SK-N-SH treated with all-trans-retinoic acid at 6 μM for 48 hours (cell line): ENCODE data around the gene RCBTB1.
"Not testable (repeated sequence)": the region's sequence is repeated elsewhere in the genome, so short reads cannot be mapped to it uniquely, and the experiment has no call there.

Experiments used
- ATAC-seq: fragments of 200-7000 bp; cut with Tn5 transposase; 3 replicates; pipeline ENCODE4 v1.9.1; 2020; ENCODE audit warnings: mild to moderate bottlenecking, moderate library complexity
- ARNTL ChIP-seq: fragments of 450-650 bp; formaldehyde crosslinking; IDR thresholded peaks from 2 replicates; pipeline ENCODE4 v1.5.0; 2020; ENCODE audit warnings: low read depth, mild to moderate bottlenecking, moderate library complexity, borderline replicate concordance
- CSDC2 ChIP-seq: fragments of 250-450 bp; sonication (Bioruptor Pico); IDR thresholded peaks from 2 replicates; pipeline ENCODE4 v1.5.0; 2020; ENCODE audit warnings: mild to moderate bottlenecking, moderate library complexity
- CSRNP3 ChIP-seq: fragments of 250-450 bp; sonication (Bioruptor Pico); IDR thresholded peaks from 2 replicates; pipeline ENCODE4 v1.5.1; 2021; ENCODE audit warnings: mild to moderate bottlenecking, moderate library complexity
- ESRRG ChIP-seq: fragments of 250-450 bp; sonication (Bioruptor Pico); IDR thresholded peaks from 2 replicates; pipeline ENCODE4 v1.6.1; 2021; ENCODE audit warnings: mild to moderate bottlenecking
- GLIS3 ChIP-seq: fragments of 250-450 bp; sonication (Bioruptor Pico); IDR thresholded peaks from 2 replicates; pipeline ENCODE4 v1.5.0; 2020; ENCODE audit warnings: mild to moderate bottlenecking, moderate library complexity
- OSR1 ChIP-seq: fragments of 250-450 bp; sonication (Bioruptor Pico); IDR thresholded peaks from 2 replicates; pipeline ENCODE4 v1.8.0; 2022; ENCODE audit warnings: moderate library complexity, mild to moderate bottlenecking, inconsistent platforms
- POU6F1 ChIP-seq: fragments of 250-450 bp; sonication (Bioruptor Pico); IDR thresholded peaks from 2 replicates; pipeline ENCODE4 v1.8.0; 2021; ENCODE audit warnings: low read depth, mild to moderate bottlenecking, moderate library complexity, borderline replicate concordance
- PPARA ChIP-seq: fragments of 250-450 bp; sonication (Bioruptor Pico); IDR thresholded peaks from 2 replicates; pipeline ENCODE4 v1.5.0; 2020; ENCODE audit warnings: mild to moderate bottlenecking, borderline replicate concordance
- RARB ChIP-seq: fragments of 250-450 bp; sonication (Bioruptor Pico); IDR thresholded peaks from 2 replicates; pipeline ENCODE4 v1.8.0; 2021; ENCODE audit warnings: mild to moderate bottlenecking, moderate library complexity
- SNAI2 ChIP-seq: fragments of 250-450 bp; sonication (Bioruptor Pico); IDR thresholded peaks from 2 replicates; pipeline ENCODE4 v1.5.0; 2020; ENCODE audit warnings: mild to moderate bottlenecking, moderate library complexity
- TCF4 ChIP-seq: fragments of 250-450 bp; sonication (Bioruptor Pico); IDR thresholded peaks from 2 replicates; pipeline ENCODE4 v1.8.0; 2021; ENCODE audit warnings: mild to moderate bottlenecking, moderate library complexity, borderline replicate concordance
- TOX ChIP-seq: fragments of 250-450 bp; sonication (Bioruptor Pico); IDR thresholded peaks from 2 replicates; pipeline ENCODE4 v1.8.0; 2021; ENCODE audit warnings: mild to moderate bottlenecking, moderate library complexity, borderline replicate concordance
- ZC3H10 ChIP-seq: fragments of 250-450 bp; sonication (Bioruptor Pico); IDR thresholded peaks from 2 replicates; pipeline ENCODE4 v1.5.1; 2021; ENCODE audit warnings: mild to moderate bottlenecking, moderate library complexity
- ZFP3 ChIP-seq: fragments of 250-450 bp; sonication (Bioruptor Pico); IDR thresholded peaks from 2 replicates; pipeline ENCODE4 v1.5.0; 2020; ENCODE audit warnings: mild to moderate bottlenecking, moderate library complexity
- ZFP30 ChIP-seq: fragments of 450-650 bp; formaldehyde crosslinking; IDR thresholded peaks from 2 replicates; pipeline ENCODE4 v1.5.0; 2022; ENCODE audit warnings: mild to moderate bottlenecking, moderate library complexity
- ZNF565 ChIP-seq: fragments of 450-650 bp; formaldehyde crosslinking; conservative IDR thresholded peaks from 2 replicates; pipeline ENCODE4 v1.5.0; 2020; ENCODE audit warnings: low read depth, mild to moderate bottlenecking, moderate library complexity
- ZNF70 ChIP-seq: fragments of 450-650 bp; formaldehyde crosslinking; IDR thresholded peaks from 2 replicates; pipeline ENCODE4 v1.5.0; 2020; ENCODE audit warnings: mild to moderate bottlenecking, moderate library complexity
- ZNF8 ChIP-seq: fragments of 450-650 bp; formaldehyde crosslinking; IDR thresholded peaks from 2 replicates; pipeline ENCODE4 v1.5.0; 2020; ENCODE audit warnings: mild to moderate bottlenecking, moderate library complexity
- TF ChIP-seq, protein P1 (sequence below): fragments of 250-450 bp; sonication (Bioruptor Pico); IDR thresholded peaks from 2 replicates; pipeline ENCODE4 v1.8.0; 2020; ENCODE audit warnings: mild to moderate bottlenecking, moderate library complexity, borderline replicate concordance
- TF ChIP-seq, protein P2 (sequence below): fragments of 250-450 bp; sonication (Bioruptor Pico); IDR thresholded peaks from 2 replicates; pipeline ENCODE4 v1.5.1; 2020; ENCODE audit warnings: low read depth, mild to moderate bottlenecking, moderate library complexity

RCBTB1 gene

GRCh38 chr13:49616676-49617065 lies 31.3 kb upstream of the RCBTB1 start (continued):
- TF ChIP-seq, protein P1, sequence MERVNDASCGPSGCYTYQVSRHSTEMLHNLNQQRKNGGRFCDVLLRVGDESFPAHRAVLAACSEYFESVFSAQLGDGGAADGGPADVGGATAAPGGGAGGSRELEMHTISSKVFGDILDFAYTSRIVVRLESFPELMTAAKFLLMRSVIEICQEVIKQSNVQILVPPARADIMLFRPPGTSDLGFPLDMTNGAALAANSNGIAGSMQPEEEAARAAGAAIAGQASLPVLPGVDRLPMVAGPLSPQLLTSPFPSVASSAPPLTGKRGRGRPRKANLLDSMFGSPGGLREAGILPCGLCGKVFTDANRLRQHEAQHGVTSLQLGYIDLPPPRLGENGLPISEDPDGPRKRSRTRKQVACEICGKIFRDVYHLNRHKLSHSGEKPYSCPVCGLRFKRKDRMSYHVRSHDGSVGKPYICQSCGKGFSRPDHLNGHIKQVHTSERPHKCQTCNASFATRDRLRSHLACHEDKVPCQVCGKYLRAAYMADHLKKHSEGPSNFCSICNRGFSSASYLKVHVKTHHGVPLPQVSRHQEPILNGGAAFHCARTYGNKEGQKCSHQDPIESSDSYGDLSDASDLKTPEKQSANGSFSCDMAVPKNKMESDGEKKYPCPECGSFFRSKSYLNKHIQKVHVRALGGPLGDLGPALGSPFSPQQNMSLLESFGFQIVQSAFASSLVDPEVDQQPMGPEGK (CRISPR knock-in tag): no peak
- TF ChIP-seq ESRRG (CRISPR knock-in tag): no peak

DNA sequence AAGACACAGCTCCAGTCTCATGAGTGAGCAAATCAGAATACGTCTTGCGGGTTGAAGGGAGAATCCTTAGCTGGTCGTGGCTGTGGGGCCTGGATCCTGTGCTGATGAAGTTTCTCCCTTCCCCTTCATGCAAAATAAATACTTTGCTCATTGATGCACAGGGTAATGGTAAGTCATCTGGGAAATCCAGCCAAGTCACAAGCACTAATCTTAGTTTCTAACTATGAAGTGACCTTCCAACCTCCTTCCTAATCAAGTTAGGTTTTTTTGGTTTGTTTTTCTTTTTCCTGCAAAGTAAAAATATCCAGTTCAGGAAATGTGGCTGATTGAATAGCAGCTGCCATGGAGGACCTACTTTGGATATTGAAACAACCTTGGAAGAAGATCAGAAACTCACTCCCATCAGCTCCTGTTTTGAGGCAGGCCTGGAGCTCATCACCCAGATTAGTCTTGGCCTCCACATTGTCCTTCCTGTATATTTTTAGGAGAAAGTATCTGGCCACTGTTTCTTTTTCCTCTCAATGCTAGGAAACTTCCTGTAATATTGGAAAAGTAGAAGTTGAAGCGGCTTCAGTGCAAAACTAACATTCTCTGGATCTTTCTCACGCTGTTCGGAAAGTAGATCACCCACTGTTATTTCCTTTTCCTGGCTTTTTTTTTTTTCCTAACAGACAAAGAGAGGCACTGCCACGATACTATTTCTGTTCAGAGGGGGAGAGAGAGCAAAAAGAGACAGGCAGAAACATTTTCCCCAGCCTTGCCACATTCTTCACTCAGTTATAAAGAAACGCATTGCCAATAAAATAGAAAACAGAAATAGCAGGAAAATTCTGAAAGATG lies 30.7 kb upstream of the RCBTB1 start:
- TF ChIP-seq ZFP3 (CRISPR knock-in tag) (no peak), SNAI2 (CRISPR knock-in tag) (no peak), ZNF70 (CRISPR knock-in tag) (no peak), ZNF565 (no peak)
- TF ChIP-seq, all 23 proteins: peak for 0
- peak; percentile 76 for ATAC-seq

- ATAC-seq: not testable (repeated sequence)
Observed at GRCh38 chr13:49612042-49612441, 26.7 kb upstream of the RCBTB1 start.

DNA sequence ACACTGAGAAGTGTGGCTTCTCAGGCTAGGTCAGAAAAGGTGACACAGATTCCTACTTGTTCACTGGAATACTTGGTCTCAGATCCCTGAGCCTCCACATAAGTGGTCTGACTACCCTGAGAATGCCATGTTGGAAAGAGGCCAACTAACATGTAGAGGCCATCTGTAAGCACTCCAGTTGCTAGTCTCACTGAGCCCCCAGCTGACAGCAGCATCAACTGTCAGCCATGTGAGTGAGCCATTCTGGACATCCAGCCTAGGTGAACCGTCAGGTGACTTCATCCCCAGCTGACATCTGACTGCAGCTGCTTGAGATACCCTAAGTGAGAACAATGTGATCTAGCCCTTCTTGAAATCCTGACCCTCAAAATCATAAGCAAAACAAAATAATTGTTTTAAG lies 24.8 kb upstream of the RCBTB1 start:
- TF ChIP-seq POU6F1 (no peak), ZFP30 (no peak), CSRNP3 (CRISPR knock-in tag) (no peak), PPARA (CRISPR knock-in tag) (no peak), SNAI2 (CRISPR knock-in tag) (no peak), GLIS3 (no peak), ZC3H10 (CRISPR knock-in tag) (no peak), ZFP3 (CRISPR knock-in tag) (no peak)
- no peak for ATAC-seq

GRCh38 chr13:49608651-49609331 lies 23.4 kb upstream of the RCBTB1 start:
- TF ChIP-seq GLIS3 (no peak), POU6F1 (no peak), ARNTL (CRISPR knock-in tag) (no peak), ZNF8 (CRISPR knock-in tag) (no peak), SNAI2 (CRISPR knock-in tag) (no peak), CSDC2 (CRISPR knock-in tag) (no peak), ZNF70 (CRISPR knock-in tag) (no peak), ZFP30 (no peak), CSRNP3 (CRISPR knock-in tag) (no peak), RARB (CRISPR knock-in tag) (no peak), ZNF565 (no peak), TCF4 (CRISPR knock-in tag) (no peak), TOX (CRISPR knock-in tag) (no peak), OSR1 (CRISPR knock-in tag) (no peak), ZFP3 (CRISPR knock-in tag) (no peak)
- TF ChIP-seq, protein P2, sequence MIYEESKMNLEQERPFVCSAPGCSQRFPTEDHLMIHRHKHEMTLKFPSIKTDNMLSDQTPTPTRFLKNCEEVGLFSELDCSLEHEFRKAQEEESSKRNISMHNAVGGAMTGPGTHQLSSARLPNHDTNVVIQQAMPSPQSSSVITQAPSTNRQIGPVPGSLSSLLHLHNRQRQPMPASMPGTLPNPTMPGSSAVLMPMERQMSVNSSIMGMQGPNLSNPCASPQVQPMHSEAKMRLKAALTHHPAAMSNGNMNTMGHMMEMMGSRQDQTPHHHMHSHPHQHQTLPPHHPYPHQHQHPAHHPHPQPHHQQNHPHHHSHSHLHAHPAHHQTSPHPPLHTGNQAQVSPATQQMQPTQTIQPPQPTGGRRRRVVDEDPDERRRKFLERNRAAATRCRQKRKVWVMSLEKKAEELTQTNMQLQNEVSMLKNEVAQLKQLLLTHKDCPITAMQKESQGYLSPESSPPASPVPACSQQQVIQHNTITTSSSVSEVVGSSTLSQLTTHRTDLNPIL (CRISPR knock-in tag): no peak
- TF ChIP-seq, protein P1 (CRISPR knock-in tag): no peak
- TF ChIP-seq, all 23 proteins: peak for 0
- no peak for ATAC-seq
